WI38 (cell line): Measurements from ENCODE around the gene ARHGEF7.

Experiments used
- H3K4me3 ChIP-seq: 2 replicates; pipeline ENCODE4 v1.5.1; 2011; ENCODE audit warnings: low read depth, mild to moderate bottlenecking, control low read depth, low read length
- CTCF ChIP-seq: IDR thresholded peaks from 2 replicates; pipeline ENCODE4 v1.5.1; 2012; ENCODE audit warnings: low read depth, mild to moderate bottlenecking, control low read depth, low read length

ARHGEF7 gene

GRCh38 chr13:111245576-111246384, 130.7 kb downstream of the ARHGEF7 start:
- no peak overlapping the region for H3K4me3 ChIP-seq
- no peak for TF ChIP-seq CTCF

GRCh38 chr13:111247552-111247951, 132.4 kb downstream of the ARHGEF7 start:
- no peak for TF ChIP-seq CTCF
- H3K4me3 ChIP-seq = no peak overlapping the region

DNA sequence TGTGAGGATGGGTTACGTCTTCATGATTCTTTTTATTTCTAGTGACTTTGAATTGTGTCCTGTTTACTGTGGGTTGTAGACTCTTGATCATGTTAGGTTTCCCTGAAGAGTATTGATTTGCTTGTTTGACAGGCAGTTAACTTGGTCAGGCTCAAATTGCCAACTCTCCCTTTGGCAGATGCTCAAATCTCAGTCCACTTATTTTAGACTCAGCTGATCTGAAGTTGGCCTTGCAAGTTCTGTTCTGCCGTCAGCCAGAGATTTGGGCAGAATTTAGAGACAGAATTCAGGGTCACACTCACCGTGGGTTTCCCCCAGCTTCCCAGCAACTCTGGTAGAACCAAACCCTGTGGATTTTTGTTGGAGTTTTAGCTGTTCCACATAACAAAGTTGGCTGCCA, 133.7 kb downstream of the ARHGEF7 start:
- TF ChIP-seq CTCF = no peak
- no peak overlapping the region for H3K4me3 ChIP-seq

- no peak for TF ChIP-seq CTCF
- H3K4me3 ChIP-seq = no peak overlapping the region
These were observed 134.7 kb downstream of the ARHGEF7 start for GRCh38 chr13:111249637-111250360.

GRCh38 chr13:111251646-111252445, 136.7 kb downstream of the ARHGEF7 start:
- TF ChIP-seq CTCF = no peak
- H3K4me3 ChIP-seq = no peak overlapping the region

DNA sequence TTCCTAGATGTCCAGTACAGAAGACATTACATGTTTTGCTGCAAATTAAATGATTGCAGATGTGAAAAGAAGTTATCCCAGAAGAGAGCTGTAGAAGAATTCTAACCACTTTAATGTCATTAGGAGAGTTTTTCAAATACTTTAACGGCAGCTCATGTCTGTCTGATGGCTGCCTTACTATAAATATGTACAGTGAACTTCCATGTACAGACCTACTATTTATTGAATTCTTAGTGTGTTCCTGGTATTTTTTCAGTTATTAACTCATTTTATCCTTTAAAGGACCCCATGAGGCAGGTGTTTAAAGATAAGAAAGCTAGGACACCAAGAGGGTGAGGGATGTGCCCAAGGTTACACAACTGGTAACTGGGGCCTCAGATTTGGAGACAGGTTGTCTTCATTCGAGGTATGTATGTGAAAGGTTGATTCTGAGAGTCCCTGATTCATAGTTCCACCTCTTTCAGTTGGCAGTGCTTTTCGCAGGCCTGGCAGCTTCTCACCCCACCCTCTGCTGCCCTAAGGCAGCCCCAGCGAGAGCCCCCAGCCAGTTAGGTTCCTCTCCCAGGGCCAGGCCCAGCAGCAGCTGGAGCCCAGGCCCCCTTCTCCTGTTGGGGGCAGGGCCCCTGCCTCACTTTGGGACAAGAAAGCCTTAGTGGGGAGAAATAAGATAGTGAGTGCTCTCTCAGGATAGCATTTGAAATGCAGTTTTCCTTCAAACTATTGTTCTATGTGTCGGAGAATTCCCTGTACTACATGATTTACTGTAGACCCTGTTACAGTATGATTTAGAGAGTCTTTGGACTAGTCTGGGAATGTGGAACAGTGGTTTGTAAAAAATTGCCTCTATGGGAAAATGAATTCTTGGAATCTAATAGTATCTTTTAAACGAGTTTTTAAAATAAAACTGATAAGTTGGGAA, 137.6 kb downstream of the ARHGEF7 start:
- TF ChIP-seq CTCF = no peak
- H3K4me3 ChIP-seq = no peak overlapping the region
